Activated T-helper 2 cell treated with anti-CD3 and anti-CD28 coated beads, Interferon-gamma antibody, Interleukin-2, Interleukin-4, amounts not matched to agents 10 μg/mL and 5 μg/mL and 100 μg/mL, durations not matched to agents 14 hours and 24 hours and 36 hours (primary cell): ENCODE results near the gene ZNF362. TPM values are rescaled to one million over a fixed set of nuclear protein-coding genes. Genes with fewer than 3 reads are reported as not detected.

ENCODE experiments used
- DNase-seq: peaks from one replicate; pipeline ENCODE4 v3.0.0; 2021; ENCODE audit warnings: low spot score
- H3K27ac Mint-ChIP-seq: one replicate; pipeline ENCODE4 v1.8.0; 2021; ENCODE audit warnings: mixed read lengths
- H3K27me3 Mint-ChIP-seq: one replicate; pipeline ENCODE4 v1.8.0; 2021; ENCODE audit warnings: low read depth, mixed read lengths
- H3K36me3 Mint-ChIP-seq: one replicate; pipeline ENCODE4 v1.8.0; 2021; ENCODE audit warnings: low read depth, mixed read lengths
- H3K4me1 Mint-ChIP-seq: one replicate; pipeline ENCODE4 v1.8.0; 2021; ENCODE audit warnings: low read depth, mixed read lengths
- H3K4me3 Mint-ChIP-seq: one replicate; pipeline ENCODE4 v1.8.0; 2021; ENCODE audit warnings: low read depth, mild to moderate bottlenecking, moderate library complexity, mixed read lengths
- H3K9me3 Mint-ChIP-seq: one replicate; pipeline ENCODE4 v1.8.0; 2021; ENCODE audit warnings: mixed read lengths
- intact Hi-C: fragments of 100-400 bp; cut with micrococcal nuclease; formaldehyde crosslinking; loops from one replicate; pipeline ENCODE4 v1.15.1; 2023
- total RNA-seq: library from RNA; stranded (reverse); gene quantifications from 2 replicates; pipeline ENCODE4 v1.2.3, GENCODE V29; 2022

The ZNF362 gene
- total RNA-seq, 1 donor from 2014 or later, result 22.2 TPM

- intact Hi-C loops, result no loop called here
- H3K4me1 Mint-ChIP-seq, result no peaks in the 10 kb centered on the region
- no peaks in the 10 kb centered on the region for H3K9me3 Mint-ChIP-seq
- peaks cover 49% of the 10 kb centered on the region for H3K36me3 Mint-ChIP-seq
- H3K4me3 Mint-ChIP-seq, result no peak overlapping the region
- no peaks in the 10 kb centered on the region for H3K27me3 Mint-ChIP-seq
- no peak for DNase-seq
- H3K27ac Mint-ChIP-seq, result no peak overlapping the region
Observed at GRCh38 chr1:33324677-33325575, 68.6 kb downstream of the ZNF362 start.

GRCh38 chr1:33326785-33327184 lies 70.5 kb downstream of the ZNF362 start:
- Mint-ChIP-seq H3K4me3 (no peak overlapping the region), H3K27me3 (no peaks in the 10 kb centered on the region), H3K27ac (no peak overlapping the region), H3K36me3 (peaks cover 59% of the 10 kb centered on the region), H3K4me1 (no peaks in the 10 kb centered on the region), H3K9me3 (no peaks in the 10 kb centered on the region)
- no peak for DNase-seq
- intact Hi-C loops, result no loop called here

- intact Hi-C loops, result no loop called here
- DNase-seq, result no peak
- Mint-ChIP-seq H3K36me3 (peaks cover 67% of the 10 kb centered on the region), H3K27ac (no peak overlapping the region), H3K4me3 (no peak overlapping the region), H3K9me3 (no peaks in the 10 kb centered on the region), H3K4me1 (no peaks in the 10 kb centered on the region), H3K27me3 (no peaks in the 10 kb centered on the region)
Observed at GRCh38 chr1:33327587-33328325, 71.5 kb downstream of the ZNF362 start.

DNA sequence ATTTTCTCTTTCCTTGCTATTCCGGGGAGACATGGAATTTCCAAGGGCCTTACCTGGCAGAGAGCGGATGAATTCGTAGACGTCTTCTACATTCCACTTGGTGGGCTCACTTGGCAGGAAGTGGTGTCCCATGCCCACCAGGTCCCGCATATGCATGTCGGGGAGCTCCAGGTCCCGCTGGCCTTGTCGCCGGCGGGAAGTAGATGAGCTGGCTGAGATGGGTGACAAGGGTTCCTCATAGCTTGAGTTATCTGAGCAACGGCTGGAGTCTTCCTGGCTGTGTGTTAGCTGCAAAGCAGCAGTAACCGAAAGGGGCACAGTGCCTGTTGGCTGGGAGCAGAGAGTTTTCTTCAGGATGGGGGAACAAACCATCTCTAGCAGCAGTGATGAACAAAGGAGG lies 72.5 kb downstream of the ZNF362 start:
- H3K36me3 Mint-ChIP-seq, result peaks cover 72% of the 10 kb centered on the region
- no peak for DNase-seq
- H3K27me3 Mint-ChIP-seq, result no peaks in the 10 kb centered on the region
- no peaks in the 10 kb centered on the region for H3K4me1 Mint-ChIP-seq
- no peak overlapping the region for H3K27ac Mint-ChIP-seq
- no peaks in the 10 kb centered on the region for H3K9me3 Mint-ChIP-seq
- no peak overlapping the region for H3K4me3 Mint-ChIP-seq
- intact Hi-C loops, result no loop called here

GRCh38 chr1:33329600-33330305 lies 73.5 kb downstream of the ZNF362 start:
- intact Hi-C loops, result no loop called here
- Mint-ChIP-seq H3K4me3 (no peak overlapping the region), H3K9me3 (no peaks in the 10 kb centered on the region), H3K27me3 (no peaks in the 10 kb centered on the region), H3K4me1 (no peaks in the 10 kb centered on the region), H3K36me3 (peaks cover 73% of the 10 kb centered on the region), H3K27ac (no peak overlapping the region)
- DNase-seq, result no peak

DNA sequence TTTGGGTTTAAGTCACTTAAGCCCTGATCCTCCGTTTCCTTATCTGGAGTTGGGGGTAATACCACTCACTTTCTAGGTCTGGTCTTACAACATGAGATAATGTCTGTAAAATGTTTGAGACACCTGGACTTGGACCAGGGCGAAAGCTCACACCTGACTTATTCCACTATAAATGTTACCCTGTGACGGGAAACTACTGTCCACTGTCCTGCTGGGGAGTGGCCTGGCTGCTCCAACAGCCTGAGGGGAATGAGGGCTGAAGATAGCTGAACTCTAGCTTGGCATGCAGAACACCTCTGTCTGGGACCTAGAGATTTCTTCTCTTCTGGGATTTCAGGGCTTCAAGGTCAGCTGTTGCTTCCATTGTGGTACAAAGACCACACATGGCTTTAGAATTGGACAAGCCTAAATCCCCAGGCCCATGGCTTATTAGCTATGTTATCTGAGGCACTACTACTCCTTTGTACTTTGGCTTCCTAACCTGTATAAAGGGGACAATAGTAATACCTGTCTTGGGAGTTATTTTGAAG lies 74.1 kb downstream of the ZNF362 start:
- intact Hi-C loops, result no loop called here
- peaks cover 5% of the 10 kb centered on the region for H3K4me1 Mint-ChIP-seq
- no peaks in the 10 kb centered on the region for H3K27me3 Mint-ChIP-seq

DNA sequence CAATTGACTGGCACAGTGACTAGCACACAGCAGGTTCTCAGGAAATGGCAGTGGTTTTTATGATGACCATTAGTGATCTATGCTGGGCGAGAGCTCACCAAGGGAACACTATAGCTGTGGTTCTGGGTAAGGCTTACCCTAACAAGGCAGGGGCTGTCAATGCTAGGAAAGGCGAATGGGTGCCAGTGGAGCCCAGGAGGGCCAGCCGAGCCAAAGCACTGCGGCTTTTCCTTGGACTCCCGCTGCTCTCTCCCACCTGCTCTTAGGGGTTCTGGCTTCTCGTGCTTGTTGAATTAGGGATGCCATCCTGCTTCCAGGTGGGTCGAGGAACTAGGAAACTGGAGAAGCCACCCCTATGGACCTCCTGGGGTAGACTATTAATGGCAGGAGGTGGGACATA lies 74.6 kb downstream of the ZNF362 start:
- no peaks in the 10 kb centered on the region for H3K27me3 Mint-ChIP-seq
- peaks cover 5% of the 10 kb centered on the region for H3K4me1 Mint-ChIP-seq
- peaks cover 65% of the 10 kb centered on the region for H3K36me3 Mint-ChIP-seq

More for the DNA sequence above, 74.1 kb downstream of the ZNF362 start:
- Mint-ChIP-seq H3K9me3 (no peaks in the 10 kb centered on the region), H3K4me3 (no peak overlapping the region), H3K36me3 (peaks cover 70% of the 10 kb centered on the region), H3K27ac (no peak overlapping the region)
- DNase-seq, result no peak

DNA sequence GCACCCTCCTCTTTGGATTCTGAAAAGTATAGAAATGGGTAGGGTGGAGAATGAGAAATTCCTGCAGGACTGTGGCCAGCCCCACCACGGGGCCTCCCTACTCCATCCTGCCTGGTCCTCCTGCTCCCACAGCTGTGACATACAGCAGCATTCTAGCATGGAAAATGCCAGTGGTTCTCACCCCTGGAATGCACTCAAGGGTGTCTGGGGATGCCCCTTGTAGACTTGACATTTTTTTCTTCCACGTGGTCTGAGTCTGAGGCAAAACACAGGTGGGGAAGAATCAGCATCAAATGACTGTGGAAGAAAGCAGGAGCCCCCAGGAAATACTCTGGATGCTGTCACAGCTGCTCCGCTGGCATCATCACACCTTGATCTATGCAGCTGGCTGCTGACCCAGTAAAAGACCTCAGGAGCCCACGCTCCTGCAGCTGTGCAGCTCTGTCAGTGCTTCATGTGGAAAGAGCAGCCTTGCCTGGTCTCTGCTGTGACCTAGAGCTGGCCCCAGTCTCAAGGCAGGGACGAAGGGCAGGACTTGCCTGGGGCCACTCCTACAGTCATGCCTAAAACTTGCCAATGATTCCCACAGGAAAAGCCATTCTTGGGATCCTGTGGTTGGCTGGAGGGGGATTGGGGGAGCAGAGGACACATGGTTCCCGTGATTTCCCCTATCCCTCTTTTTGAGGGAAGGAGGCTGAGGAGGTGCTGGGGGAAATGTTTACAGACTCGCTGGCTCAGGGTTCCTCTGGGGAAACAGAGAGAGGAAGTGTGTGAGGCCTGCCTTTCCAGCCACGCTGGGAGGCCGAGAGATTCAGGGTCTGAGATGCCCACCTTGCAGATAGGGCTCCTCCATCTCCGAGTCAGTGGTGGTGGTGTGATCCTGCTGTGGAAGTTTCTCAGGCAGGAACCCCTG lies 75.4 kb downstream of the ZNF362 start:
- H3K4me3 Mint-ChIP-seq, result no peak overlapping the region
- no peak for DNase-seq
- intact Hi-C loops, result no loop called here
- H3K9me3 Mint-ChIP-seq, result no peaks in the 10 kb centered on the region
- no peak overlapping the region for H3K27ac Mint-ChIP-seq
- peaks cover 5% of the 10 kb centered on the region for H3K4me1 Mint-ChIP-seq
- no peaks in the 10 kb centered on the region for H3K27me3 Mint-ChIP-seq
- peaks cover 60% of the 10 kb centered on the region for H3K36me3 Mint-ChIP-seq

More for the DNA sequence above, 74.6 kb downstream of the ZNF362 start:
- no peak overlapping the region for H3K4me3 Mint-ChIP-seq
- H3K9me3 Mint-ChIP-seq, result no peaks in the 10 kb centered on the region
- DNase-seq, result no peak
- intact Hi-C loops, result no loop called here
- no peak overlapping the region for H3K27ac Mint-ChIP-seq

DNA sequence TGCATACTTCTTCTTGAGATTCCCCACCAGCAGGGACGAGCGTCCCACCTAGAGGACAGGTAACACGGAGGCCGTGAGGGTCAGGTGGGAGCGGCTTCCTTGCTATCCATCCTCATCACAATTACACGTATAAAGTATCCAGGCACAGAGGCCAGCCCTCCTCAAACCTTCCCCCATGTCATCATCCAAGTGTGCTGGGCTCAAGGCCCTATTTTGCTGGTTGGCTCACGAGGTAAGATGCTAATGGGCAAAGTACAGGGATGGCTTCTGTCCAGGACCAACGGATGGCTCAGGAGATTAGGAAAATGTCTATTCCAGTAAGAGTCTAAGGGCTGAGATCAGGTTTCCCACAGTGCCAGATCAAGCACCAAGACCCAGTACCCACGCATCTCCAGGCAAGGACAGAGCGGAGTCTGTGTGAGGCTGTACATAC lies 76.1 kb downstream of the ZNF362 start:
- Mint-ChIP-seq H3K9me3 (no peaks in the 10 kb centered on the region), H3K36me3 (peaks cover 54% of the 10 kb centered on the region), H3K4me3 (no peak overlapping the region), H3K27me3 (no peaks in the 10 kb centered on the region), H3K4me1 (peaks cover 5% of the 10 kb centered on the region), H3K27ac (no peak overlapping the region)
- intact Hi-C loops, result no loop called here
- DNase-seq, result no peak

- Mint-ChIP-seq H3K4me3 (no peak overlapping the region), H3K9me3 (no peaks in the 10 kb centered on the region), H3K27ac (no peak overlapping the region), H3K4me1 (peaks cover 6% of the 10 kb centered on the region), H3K36me3 (peaks cover 54% of the 10 kb centered on the region), H3K27me3 (no peaks in the 10 kb centered on the region)
- intact Hi-C loops, result no loop called here
- no peak for DNase-seq
Observed at GRCh38 chr1:33332881-33333280, 76.6 kb downstream of the ZNF362 start.

DNA sequence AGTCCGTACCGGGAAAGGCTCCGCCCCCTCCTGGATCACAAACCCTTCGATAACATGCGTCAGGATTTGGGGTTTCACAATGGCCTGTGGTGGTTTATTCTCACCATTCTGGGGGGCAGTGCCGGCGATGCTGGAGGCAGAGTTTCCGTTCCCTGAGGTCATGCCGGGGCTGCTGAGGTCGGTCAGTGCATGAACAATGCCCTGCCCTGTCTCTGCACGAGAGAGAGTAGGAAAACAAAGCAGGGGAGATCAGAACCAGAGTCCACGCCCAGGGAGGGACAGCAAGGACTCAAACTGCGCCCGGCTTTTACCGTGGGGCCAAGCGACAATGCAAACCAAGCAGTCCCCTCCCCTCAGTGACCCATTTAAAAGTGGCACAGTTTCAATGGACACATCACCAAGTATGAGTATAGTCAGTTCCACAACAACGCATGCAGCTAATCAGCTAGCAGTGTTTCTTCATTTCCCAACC lies 77.8 kb downstream of the ZNF362 start:
- intact Hi-C loops, result no loop called here
- H3K4me1 Mint-ChIP-seq, result peaks cover 11% of the 10 kb centered on the region
- H3K27me3 Mint-ChIP-seq, result no peaks in the 10 kb centered on the region
- H3K9me3 Mint-ChIP-seq, result no peaks in the 10 kb centered on the region
- H3K4me3 Mint-ChIP-seq, result no peak overlapping the region
- peaks cover 44% of the 10 kb centered on the region for H3K36me3 Mint-ChIP-seq
- no peak for DNase-seq
- no peak overlapping the region for H3K27ac Mint-ChIP-seq

DNA sequence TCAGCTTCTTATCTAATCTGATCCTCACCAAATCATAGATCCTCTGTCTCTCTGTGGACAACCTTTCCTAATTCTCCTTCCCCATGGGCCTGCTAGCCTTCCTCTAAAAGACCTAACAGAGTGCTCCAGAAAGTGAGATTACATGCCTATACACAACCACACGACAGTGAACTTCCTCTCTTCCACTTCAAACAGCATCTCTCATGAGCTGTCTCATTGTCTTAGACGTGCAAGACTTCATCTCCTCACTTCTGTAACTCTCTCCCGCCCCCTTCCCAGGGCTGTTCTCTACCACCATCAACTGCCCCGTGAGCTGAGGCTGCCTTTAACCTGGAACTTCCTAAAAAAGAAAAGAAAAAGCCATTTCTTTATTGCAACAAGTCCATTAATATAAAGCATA lies 78.7 kb downstream of the ZNF362 start:
- intact Hi-C loops, result no loop called here
- H3K36me3 Mint-ChIP-seq, result peaks cover 35% of the 10 kb centered on the region
- H3K9me3 Mint-ChIP-seq, result no peaks in the 10 kb centered on the region
- no peak for DNase-seq
- H3K27ac Mint-ChIP-seq, result no peak overlapping the region
- peaks cover 11% of the 10 kb centered on the region for H3K4me1 Mint-ChIP-seq
- no peaks in the 10 kb centered on the region for H3K27me3 Mint-ChIP-seq
- no peak overlapping the region for H3K4me3 Mint-ChIP-seq
